GM19455 (cell line): ENCODE results near the gene HIRA.
"Not testable (repeated sequence)": the region's sequence is repeated elsewhere in the genome, so short reads cannot be mapped to it uniquely, and the experiment has no call there.

Experiments used
- ATAC-seq: cut with Tn5 transposase; IDR thresholded peaks from one replicate; pipeline ENCODE4 v1.9.1; 2021; ENCODE audit not compliant: unreplicated experiment

The HIRA gene

DNA sequence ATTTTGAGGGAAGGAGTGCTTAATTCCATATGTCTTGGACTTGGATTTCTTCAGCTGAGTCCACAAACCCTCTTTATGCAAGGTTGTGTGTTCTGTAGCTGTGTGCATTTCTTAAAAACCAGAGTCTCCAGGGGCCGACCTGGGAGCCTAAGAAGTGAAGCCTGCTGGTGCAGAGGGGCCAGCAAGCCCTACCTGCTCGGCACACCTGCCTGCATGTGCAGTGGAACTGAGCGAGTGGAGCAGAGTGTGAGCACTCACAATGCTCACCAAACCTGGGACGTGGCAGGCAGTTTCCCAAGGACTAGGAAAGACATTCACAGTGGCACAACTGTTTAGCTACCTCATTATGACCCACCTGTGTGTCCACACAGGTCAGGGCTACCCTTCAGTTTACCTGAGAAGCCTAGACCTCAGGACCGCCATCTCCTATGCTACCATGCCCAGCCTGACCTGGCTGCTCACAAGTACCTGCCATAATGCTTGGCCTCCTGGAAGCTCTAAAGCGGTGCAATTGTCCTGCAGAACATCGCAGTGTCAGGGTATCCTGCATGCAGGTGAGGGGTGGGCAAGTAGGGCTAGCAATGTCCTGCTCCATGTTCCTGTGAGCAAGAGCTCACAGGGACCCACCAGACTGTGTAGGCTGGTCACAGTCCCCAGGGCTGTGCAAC, 12.1 kb upstream of the HIRA start:
- no peak for ATAC-seq

- no peak for ATAC-seq
These were observed 10.6 kb upstream of the HIRA start for GRCh38 chr22:19442166-19442565.

DNA sequence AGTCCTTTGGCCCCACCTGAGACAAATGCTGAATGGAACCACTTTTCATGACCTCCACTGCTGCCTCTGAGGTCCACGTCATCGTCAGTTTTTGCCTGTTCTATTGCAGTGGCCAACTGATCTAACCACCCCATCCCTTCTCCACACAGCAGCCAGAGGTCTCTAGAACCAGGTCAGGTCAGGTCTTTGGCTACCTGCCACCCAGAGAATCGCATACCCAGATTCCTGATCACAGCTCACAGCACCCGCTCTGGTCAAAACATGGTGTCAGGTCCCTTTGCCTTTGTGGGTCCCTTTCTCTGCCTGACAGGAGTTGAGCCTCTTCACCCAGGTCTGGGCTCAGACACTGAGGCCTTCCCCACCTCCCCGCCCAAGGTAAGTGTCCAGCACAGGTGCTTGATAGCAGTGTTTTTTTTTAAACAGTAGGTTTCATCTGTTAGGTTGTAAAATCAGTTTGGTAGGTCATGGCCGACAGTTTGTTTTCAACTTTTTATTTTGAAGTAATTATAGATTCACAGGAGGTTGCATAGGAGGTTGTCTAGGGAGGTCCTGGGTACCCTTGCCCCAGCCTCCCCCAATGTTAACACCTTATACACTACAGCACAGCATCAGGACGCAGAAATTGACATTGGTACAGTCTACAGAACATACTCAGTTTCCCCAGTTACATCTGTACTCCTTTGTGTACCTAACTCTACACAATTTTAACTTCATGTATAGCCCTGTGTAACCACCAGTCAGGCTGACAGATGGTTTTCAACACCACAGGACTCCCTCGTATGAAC, 9.1 kb upstream of the HIRA start:
- no peak for ATAC-seq

- ATAC-seq, result no peak
These were observed 6.8 kb upstream of the HIRA start for GRCh38 chr22:19438298-19438697.

GRCh38 chr22:19436444-19437161, 5.1 kb upstream of the HIRA start:
- ATAC-seq, result not testable (repeated sequence)

DNA sequence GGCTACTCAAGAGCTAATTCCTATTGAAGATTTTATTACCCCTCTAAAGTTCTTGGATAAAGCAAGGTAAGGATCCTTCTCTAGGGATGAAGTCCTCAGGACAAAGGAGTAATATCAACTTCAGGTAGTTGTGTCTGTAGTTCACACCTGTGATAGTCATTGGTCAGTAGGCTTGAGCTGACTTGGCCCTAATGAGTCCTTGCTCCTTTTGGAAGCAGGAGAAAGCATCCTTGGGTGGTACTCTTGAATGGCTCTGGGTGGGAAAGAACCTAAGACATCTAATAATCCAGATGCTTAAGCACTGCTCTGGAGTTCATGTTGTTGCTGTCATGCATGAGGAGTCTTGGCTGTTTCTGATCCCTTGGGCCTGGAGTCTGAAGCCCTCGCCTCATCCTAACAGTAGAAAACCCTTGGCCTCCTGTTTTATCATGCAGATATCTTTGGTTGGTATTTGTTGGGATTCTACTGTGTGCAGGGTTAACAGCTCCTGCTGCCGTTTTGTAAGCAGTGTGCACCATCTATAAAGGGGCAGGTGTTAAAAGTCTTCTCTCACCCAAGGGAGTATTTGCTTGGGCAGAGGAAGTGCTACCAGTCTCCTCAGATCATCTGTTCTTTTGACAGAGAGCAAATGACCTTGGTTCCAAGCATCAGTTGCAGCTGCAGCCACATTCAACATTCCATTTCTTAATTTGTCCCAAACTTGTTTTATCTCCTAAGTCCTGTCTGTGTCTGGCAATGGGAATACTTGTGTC, 3.5 kb upstream of the HIRA start:
- ATAC-seq, result no peak

GRCh38 chr22:19434401-19434800, 2.9 kb upstream of the HIRA start:
- ATAC-seq, result no peak

DNA sequence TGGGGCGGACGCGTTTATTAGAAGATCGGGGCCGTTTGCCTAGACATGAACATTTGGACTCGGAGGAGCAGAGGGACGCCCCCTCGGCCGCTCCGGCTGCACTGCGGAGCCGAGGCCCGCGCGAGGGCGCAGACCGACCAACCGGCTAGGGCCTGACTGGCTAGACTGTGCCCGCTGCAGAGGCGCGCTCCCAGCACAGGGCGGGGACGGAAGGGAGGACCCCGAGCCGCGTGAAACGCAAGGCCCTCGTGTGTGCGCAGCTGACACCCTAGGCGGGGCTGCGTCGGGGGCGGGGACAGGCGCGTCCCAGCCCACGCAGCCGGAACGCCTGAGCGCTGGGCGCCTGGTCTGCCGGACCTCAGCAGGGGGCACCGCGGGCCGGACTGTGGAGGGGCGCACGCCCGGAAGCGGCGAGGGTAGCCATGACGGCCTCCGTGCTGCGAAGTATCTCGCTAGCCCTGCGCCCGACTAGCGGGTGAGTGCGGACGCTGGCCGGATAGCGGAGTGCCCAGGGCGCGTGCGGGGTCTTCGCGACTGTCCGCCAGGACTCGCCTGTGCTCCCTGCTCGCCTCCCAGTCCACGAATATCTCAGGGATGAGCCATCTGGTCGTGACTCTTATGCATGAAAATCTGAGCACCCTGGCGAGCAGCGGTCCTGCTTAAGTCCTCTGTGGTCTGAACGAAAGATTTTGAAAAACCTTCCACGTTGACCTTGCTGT, 759 bp upstream of the HIRA start, which contains the start of gene MRPL40:
TSS of gene MRPL40 (plus strand) at position 413 of the 719 bp plus-strand sequence. CDS start at position 423, 10 bp downstream.
- ATAC-seq, result peak; percentile 75

DNA sequence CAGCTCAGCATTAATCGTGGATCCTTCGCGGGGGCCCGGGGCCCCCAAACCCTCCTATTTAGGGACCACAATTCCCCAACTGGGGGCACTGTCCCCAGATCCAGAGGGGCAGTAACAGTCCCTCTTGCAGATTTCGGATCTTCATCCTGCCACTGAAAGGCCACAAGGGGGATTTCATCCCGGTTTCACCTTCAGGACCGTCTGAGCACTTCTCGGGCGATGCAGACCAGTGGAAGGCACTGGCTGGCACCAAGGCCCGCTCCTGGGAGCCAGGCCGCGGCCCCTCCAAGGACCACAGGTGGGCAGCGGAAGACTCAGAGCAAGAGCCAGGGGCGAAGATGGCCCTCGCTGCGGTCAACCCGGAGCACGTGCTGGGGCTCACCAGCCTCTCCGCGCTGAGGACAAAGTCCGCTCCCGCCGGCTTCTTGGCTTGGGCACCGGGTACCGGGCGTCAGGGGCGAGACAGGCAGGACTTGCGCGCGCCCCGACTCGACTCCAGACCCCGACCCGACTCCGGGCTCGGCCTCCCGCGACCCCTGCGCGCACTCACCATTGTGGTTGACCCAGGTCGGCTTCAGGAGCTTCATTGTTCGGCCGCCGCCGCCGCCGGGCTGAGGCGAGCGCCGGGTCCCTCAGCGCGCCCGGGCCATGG, 517 bp downstream of the HIRA start:
- ATAC-seq, result no peak

- no peak for ATAC-seq
These were observed 1.3 kb downstream of the HIRA start for GRCh38 chr22:19429950-19430889.

DNA sequence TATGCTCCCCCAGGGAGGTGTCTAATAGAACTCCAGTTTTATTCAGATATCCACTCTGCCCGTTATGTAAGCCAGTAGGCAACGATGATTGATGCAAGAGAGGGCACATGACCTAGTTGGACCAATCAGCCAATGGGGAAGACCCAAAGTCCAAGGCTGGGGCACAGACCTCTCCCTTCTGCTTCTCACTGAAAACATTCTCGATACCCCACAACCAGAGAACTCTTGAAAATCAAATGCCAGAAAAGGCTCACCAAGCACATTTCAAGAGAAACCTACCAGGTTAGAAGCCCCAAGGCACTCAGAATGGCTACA, 7.4 kb downstream of the HIRA start:
- no peak for ATAC-seq

- ATAC-seq, result no peak
These were observed 8.9 kb downstream of the HIRA start for GRCh38 chr22:19422440-19423301.

GRCh38 chr22:19420321-19420720, 11.2 kb downstream of the HIRA start:
- no peak for ATAC-seq

DNA sequence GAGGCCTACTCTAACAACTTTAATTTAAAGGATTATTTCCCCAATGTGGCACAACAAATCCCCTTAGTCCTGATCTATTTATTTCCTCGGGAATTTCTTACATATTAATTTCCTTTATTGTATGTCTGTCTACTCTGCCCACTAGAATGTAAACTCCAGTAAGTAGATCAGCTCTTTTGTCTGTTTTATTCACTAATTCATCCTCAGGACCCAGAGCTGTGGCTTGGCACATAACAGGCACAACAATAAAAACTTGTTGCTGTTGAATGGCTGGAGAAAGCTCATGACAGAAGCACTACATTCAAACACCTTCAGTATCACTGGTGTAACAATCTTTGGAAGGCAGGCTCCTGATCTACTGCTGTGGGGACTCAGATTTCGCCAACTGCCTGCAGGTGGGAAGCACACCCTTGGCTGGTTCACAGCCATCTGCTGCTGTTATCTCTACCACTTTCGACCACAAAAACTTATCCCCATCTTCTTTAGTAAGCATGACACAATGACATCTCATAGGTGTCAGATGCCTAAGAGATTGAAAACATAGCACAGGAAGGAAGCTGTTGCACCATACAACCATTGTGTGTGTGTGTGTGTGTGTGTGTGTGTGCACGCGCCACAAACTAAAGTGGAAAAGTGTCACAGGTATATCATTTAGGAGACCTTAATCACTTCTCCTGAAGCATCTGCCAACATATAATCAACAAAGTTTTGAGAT, 11.9 kb downstream of the HIRA start:
- ATAC-seq, result no peak

DNA sequence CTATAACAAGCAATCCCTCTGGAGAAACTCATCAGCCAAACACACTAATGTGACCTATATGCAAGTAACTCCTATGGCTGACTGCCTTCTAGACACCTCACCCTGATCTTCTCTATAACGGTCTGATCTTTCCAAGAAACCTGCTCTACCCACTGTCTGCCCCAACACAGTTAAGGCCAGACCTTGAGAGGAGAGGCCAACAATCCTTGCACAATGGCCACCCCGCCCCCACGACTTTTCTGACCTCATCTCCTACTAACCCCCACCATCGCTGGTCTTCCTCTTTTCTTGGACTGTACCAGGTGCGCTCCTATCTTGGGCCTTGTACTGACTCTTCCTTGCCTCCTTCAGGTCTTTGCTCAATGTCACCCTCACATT, 12.5 kb downstream of the HIRA start:
- ATAC-seq, result no peak

GRCh38 chr22:19412923-19413322, 18.6 kb downstream of the HIRA start:
- ATAC-seq, result no peak

- ATAC-seq, result no peak
These were observed 19.1 kb downstream of the HIRA start for GRCh38 chr22:19412478-19412877.

DNA sequence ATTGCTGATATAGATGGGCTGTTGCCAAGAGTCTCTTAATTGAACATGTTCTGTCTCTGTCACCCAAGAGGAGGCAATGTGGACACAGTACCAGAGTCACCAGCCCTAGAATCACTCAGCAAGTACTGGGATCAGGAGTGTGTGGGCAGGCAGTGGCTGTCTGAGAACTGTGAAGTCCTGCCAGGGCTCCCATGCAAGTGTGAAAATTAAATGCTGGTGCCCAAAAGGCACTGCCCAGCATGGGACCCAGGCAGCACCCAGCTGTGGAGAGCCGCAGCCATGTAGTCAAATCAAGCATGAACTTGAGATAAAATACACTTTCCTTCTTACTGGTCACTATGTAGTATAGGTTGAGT, 19.9 kb downstream of the HIRA start:
- ATAC-seq, result no peak
